Naive B cell (primary cell): ENCODE data around the gene TTLL5. TPM values are rescaled to one million over a fixed set of nuclear protein-coding genes. Genes with fewer than 3 reads are reported as not detected.

Experiments
- ATAC-seq, 2 donors: fragments of 150-1000 bp; cut with Tn5 transposase; 2 replicates each; pipeline ENCODE4 v1.10.0; 2021; ENCODE audit warnings: low read depth in 2 of 2, mild to moderate bottlenecking in 2 of 2, moderate library complexity in 2 of 2
- DNase-seq: peaks from one replicate; pipeline ENCODE4 v3.0.0; 2022
- H3K27ac Mint-ChIP-seq, 6 donors: one replicate each; pipeline ENCODE4 v1.8.0; 2020 to 2022; ENCODE audit warnings: mild to moderate bottlenecking in 6 of 6, mixed read lengths in 6 of 6, moderate library complexity in 5 of 6, inconsistent platforms in 2 of 6
- H3K27me3 Mint-ChIP-seq, 3 donors: one replicate each; pipeline ENCODE4 v1.8.0; 2021 to 2022; ENCODE audit warnings: mixed read lengths in 3 of 3, mild to moderate bottlenecking in 1 of 3
- H3K36me3 Mint-ChIP-seq, 2 donors: one replicate each; pipeline ENCODE4 v1.8.0; 2020 to 2022; ENCODE audit warnings: mixed read lengths in 2 of 2, inconsistent platforms in 1 of 2, mild to moderate bottlenecking in 1 of 2
- H3K4me1 Mint-ChIP-seq, 3 donors: one replicate each; pipeline ENCODE4 v1.8.0; 2020 to 2022; ENCODE audit warnings: mixed read lengths in 3 of 3, inconsistent platforms in 1 of 3, mild to moderate bottlenecking in 1 of 3, moderate library complexity in 1 of 3
- H3K4me3 Mint-ChIP-seq, 8 donors: one replicate each; pipeline ENCODE4 v1.8.0; 2020 to 2022; ENCODE audit warnings: mild to moderate bottlenecking in 8 of 8, mixed read lengths in 8 of 8, moderate library complexity in 8 of 8, inconsistent platforms in 2 of 8
- H3K9me3 Mint-ChIP-seq, 7 donors: one replicate each; pipeline ENCODE4 v1.8.0; 2020 to 2022; ENCODE audit warnings: mixed read lengths in 7 of 7, mild to moderate bottlenecking in 5 of 7, inconsistent platforms in 2 of 7, moderate library complexity in 1 of 7
- polyA plus RNA-seq, 6 donors: library from polyadenylated mRNA; unstranded; fragments of 300-500 nt; fragmentation: Illumina TruSeq; gene quantifications; one replicate each; pipeline ENCODE4 v1.2.3, GENCODE V29; 2021; ENCODE audit warnings: low read depth in 6 of 6

TTLL5 gene
- polyA plus RNA-seq, 6 donors from 2014 or later = 3.8 to 15.9 (median 9.1) TPM

DNA sequence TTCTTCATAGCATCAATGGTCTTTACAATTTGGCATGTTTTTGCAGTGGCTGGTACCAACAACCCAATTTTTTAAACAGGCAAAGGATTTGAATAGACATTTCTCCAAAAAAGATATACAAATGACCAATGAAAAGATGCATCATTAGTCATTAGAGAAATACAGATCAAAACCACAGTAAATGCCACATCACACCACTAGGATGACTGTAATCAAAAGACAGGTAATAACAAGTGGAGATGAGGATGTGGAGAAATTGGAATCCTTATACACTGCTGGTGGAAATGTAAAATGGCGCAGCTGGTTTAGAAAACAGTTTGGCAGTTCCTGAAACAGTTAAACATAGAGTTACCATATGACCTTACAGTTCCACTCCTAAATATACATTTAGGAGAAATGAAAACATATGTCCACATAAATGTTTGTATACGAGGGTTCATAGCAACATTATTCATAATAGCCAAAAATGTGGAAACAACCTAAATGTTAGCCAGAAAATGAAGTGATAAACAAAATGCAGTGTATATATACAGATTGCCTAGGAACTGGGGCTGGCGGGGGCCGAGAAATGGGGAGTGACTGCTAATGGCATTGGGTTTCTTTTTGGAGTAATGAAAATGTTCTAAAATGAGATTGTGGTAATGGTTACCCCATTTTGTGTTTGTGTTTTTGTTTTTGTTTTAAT lies 265.5 kb downstream of the TTLL5 start:
- Mint-ChIP-seq H3K9me3 (peaks cover 0 to 2% (median 0%) of the 10 kb centered on the region in 7 donors), H3K4me1 (peaks cover 0 to 7% (median 0%) of the 10 kb centered on the region in 3 donors), H3K36me3 (peaks cover 0 to 8% of the 10 kb centered on the region in 2 donors), H3K27ac (peak overlapping the region in 1 of 6 donors; percentile 63), H3K4me3 (no peak overlapping the region), H3K27me3 (no peaks in the 10 kb centered on the region)
- ATAC-seq (no peak), DNase-seq (no peak)

DNA sequence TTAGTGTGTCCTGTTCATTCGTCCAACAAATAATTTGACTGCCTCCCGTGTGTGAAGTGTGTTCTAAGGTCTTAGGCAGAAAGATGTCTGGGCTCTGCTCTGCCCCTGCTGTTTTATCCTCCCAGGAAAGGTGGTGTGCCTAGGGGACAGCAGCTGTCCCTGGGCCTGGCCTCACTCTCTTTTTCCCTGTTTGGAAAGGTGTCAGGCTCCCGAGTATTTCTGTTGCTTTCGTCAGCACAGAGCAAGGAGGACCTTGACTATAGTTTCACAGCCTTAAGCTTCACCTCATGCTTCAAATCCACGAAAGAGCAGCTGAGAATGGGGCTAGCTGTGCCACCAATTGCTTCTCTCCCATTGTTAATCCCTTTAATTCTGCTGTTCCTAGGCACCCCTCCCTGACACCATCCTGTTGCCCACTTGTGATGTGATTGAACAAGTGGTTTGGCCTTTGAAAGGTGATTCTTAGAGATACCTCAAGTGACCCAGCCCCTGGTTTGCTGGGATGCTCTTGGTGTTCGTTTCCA lies 266.6 kb downstream of the TTLL5 start:
- Mint-ChIP-seq H3K4me1 (no peaks in the 10 kb centered on the region), H3K36me3 (peaks cover 0 to 9% of the 10 kb centered on the region in 2 donors), H3K27ac (no peak overlapping the region), H3K27me3 (no peaks in the 10 kb centered on the region), H3K9me3 (no peaks in the 10 kb centered on the region), H3K4me3 (no peak overlapping the region)
- DNase-seq (no peak), ATAC-seq (no peak)

DNA sequence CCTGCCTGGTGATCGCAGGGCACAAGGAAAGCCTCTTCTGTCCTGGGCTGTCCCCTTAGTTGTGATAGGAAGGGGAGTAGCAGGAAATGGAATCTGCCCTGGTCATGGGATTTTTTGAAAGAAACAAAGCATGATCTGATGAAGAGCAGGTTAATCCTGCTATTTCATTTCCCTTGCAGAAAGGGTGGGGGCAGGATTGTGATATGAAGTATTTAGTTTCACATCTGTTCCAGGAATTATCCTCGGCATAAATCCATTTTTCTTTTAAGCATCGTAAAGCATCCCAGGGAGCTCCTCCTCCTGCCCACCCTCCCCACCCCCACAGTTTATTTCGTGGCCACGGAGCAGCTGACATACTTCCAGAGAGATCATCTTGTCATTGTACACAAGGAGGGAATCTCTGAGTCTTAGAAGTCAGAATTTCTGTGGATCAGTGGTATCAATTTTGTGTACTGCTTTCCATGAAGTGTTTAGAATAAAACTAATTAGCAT lies 267.7 kb downstream of the TTLL5 start:
- Mint-ChIP-seq H3K27me3 (no peaks in the 10 kb centered on the region), H3K9me3 (no peaks in the 10 kb centered on the region), H3K36me3 (peaks cover 0 to 9% of the 10 kb centered on the region in 2 donors), H3K4me3 (no peak overlapping the region), H3K27ac (peak overlapping the region in 1 of 6 donors; percentile 54), H3K4me1 (no peaks in the 10 kb centered on the region)
- ATAC-seq = no peak
- no peak for DNase-seq

DNA sequence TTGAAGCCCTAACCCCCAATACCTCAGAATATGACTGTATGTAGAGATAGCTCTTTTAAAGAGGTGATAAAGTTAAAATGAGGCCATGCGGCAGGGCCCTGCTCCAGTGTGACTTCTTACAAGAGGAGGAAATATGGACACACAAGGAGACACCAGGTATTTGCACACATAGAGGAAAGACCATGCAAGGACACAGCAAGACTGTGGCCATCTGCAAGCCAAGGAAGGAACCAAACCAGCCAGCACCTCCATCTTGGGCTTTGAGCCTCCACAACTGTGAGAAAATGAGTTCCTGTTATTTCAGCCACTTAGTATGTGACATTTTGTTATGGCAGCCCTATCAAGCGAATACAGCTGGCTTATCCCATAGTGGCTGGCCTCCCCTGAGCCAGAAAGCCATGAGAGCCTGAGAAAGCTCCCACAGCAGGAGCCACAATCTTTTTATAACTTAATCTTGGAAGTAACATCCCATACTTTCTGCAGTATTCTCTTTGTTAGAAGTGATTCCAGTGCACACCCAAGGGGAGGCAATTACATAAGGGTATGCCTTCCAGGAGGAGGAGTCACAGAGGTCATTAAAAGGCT lies 272.8 kb downstream of the TTLL5 start:
- Mint-ChIP-seq H3K4me3 (no peak overlapping the region), H3K9me3 (no peaks in the 10 kb centered on the region), H3K27ac (peak overlapping the region in 1 of 6 donors; percentile 81), H3K36me3 (peaks cover 0 to 9% of the 10 kb centered on the region in 2 donors), H3K27me3 (no peaks in the 10 kb centered on the region), H3K4me1 (peaks cover 15 to 21% (median 17%) of the 10 kb centered on the region in 3 donors)
- ATAC-seq (no peak), DNase-seq (no peak)

DNA sequence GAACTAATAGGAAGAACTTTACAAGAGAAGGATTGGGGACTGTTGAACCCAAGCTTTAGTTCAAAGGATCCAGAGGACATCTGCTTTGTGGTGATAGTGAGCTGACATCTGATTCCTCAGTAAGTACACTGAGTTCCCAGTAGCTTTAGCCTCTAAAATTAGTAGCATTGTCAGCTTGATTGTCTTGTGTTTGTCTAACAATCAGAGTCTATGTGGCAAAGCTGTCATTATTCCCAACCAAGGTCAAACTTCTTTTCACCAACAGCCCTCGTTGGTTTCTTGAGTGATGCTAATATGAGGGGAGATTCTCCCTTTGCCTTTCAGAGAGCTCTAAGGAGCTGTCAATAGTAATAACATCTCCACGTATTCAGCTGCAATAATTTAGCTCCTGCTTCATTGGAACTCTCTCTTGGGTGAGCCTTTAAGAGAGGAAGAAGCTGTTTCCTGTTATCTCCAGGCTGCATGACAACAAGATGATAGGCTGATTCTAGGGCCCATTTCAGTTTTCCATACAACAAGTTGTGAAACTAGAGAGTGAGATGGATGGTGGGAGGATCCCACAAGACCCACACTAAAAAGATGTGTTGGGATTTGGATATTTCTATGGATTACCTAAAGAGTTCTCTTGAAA lies 274.1 kb downstream of the TTLL5 start:
- no peaks in the 10 kb centered on the region for H3K27me3 Mint-ChIP-seq
- peaks cover 0 to 9% of the 10 kb centered on the region in 2 donors for H3K36me3 Mint-ChIP-seq
- H3K4me1 Mint-ChIP-seq = peaks cover 15 to 21% (median 17%) of the 10 kb centered on the region in 3 donors
- DNase-seq (no peak), ATAC-seq (no peak)
- H3K27ac Mint-ChIP-seq = peak overlapping the region in 5 of 6 donors; percentile 1 to 81 (median 51)
- no peaks in the 10 kb centered on the region for H3K9me3 Mint-ChIP-seq
- peak overlapping the region in 2 of 8 donors; percentile 7 to 26 for H3K4me3 Mint-ChIP-seq

DNA sequence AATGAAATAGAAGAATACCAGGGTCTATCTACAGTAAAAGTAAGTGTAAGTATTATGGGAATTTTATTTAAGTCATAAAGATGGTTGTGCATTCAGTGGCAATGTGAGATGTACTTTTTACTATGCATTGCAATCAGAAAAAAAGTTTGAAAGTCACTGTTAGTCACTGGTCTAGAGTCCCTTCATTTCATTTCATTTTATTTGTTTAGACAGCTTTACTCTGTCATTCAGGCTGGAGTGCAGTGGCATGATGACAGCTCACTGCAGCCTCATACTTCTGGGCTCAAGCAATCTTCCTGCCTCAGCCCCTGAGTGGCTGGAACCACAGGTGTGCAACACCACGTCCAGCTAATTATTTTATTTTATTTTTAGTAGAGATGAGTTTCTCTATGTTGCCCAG lies 278.2 kb downstream of the TTLL5 start:
- no peak for DNase-seq
- Mint-ChIP-seq H3K27me3 (no peaks in the 10 kb centered on the region), H3K9me3 (no peaks in the 10 kb centered on the region), H3K27ac (no peak overlapping the region), H3K36me3 (peaks cover 0 to 4% of the 10 kb centered on the region in 2 donors), H3K4me1 (peaks cover 15 to 19% (median 17%) of the 10 kb centered on the region in 3 donors), H3K4me3 (no peak overlapping the region)
- ATAC-seq = no peak

DNA sequence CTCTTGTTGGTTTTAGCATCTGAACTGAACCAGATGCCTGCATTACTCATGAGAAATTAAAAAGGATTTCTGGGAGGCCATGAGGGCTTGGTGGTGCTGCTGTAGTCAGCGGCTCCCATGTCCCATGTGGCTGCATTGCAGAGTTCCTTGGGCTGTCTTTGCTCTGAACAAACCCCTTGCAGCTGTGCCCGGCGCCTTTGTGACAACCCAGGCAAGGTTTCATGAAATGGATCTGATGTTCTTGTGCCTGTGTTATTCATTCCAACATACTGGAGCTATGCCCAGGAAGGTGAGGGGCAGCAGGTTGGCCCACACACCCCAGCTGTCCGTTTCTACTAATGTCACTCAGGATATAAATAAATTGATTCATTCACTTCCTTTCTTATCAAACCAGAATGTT lies 280.0 kb downstream of the TTLL5 start:
- H3K27me3 Mint-ChIP-seq = no peaks in the 10 kb centered on the region
- H3K36me3 Mint-ChIP-seq = peaks cover 0 to 5% of the 10 kb centered on the region in 2 donors
- no peak for DNase-seq
- peak overlapping the region in 1 of 8 donors; percentile 13 for H3K4me3 Mint-ChIP-seq
- no peaks in the 10 kb centered on the region for H3K9me3 Mint-ChIP-seq
- no peak for ATAC-seq
- H3K27ac Mint-ChIP-seq = no peak overlapping the region
- H3K4me1 Mint-ChIP-seq = peaks cover 0 to 4% (median 4%) of the 10 kb centered on the region in 3 donors

DNA sequence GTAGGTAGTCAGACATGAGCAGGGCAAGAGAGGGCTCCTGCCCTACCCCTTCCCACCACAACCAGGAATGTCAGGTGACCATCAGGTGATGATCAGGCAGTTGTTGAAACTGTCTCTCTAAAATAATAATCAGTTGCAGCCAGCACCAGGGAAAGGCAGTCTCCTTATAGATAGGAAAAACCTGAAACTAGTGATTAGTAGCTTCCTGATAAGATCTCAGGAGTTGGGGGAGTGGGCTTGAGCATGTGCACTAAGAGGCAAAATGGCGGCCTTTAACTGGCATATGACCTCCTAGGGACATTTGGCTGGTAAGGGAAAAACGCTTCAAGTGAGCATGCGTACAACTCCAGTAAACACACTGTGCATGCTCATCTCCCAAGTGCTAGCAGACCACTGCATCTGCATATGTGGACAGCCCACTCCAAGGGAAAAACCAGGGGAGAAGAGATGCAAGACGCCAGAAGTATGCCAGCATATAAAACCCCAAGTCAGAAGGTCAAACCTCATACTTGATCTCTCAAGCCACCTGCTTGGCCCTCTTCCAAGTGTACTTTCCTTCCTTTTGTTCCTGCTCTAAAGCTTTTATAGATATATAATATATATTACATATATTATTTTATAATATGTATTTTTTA lies 283.7 kb downstream of the TTLL5 start:
- Mint-ChIP-seq H3K27me3 (no peaks in the 10 kb centered on the region), H3K36me3 (peaks cover 0 to 5% of the 10 kb centered on the region in 2 donors), H3K4me3 (no peak overlapping the region), H3K27ac (peak overlapping the region in 1 of 6 donors; percentile 89), H3K4me1 (no peaks in the 10 kb centered on the region), H3K9me3 (no peaks in the 10 kb centered on the region)
- no peak for DNase-seq
- no peak for ATAC-seq

DNA sequence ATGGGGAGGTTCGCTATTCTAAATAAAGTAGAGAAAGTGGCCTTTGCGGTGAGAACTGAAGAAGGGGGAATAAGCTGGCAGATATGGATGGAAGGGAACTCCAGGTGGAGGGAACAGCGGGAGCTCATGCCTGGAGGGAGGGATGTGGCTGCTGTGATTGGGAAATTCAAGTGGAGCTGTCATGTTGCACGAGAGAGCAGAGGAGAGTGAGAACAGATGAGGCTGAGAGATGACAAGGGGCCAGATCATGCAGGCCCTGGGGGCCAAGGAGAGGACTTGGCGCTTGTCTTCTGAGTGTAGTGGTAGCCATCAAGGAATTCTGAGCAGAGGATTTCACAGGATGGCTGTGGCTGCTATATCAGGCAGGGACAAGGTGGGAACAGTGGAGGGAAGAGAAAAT lies 285.7 kb downstream of the TTLL5 start:
- Mint-ChIP-seq H3K4me1 (no peaks in the 10 kb centered on the region), H3K27ac (peak overlapping the region in 2 of 6 donors; percentile 24 to 55), H3K36me3 (peaks cover 0 to 5% of the 10 kb centered on the region in 2 donors), H3K4me3 (no peak overlapping the region), H3K27me3 (no peaks in the 10 kb centered on the region), H3K9me3 (peaks cover 0 to under 1% (median 0%) of the 10 kb centered on the region in 7 donors)
- DNase-seq = no peak
- ATAC-seq = no peak

DNA sequence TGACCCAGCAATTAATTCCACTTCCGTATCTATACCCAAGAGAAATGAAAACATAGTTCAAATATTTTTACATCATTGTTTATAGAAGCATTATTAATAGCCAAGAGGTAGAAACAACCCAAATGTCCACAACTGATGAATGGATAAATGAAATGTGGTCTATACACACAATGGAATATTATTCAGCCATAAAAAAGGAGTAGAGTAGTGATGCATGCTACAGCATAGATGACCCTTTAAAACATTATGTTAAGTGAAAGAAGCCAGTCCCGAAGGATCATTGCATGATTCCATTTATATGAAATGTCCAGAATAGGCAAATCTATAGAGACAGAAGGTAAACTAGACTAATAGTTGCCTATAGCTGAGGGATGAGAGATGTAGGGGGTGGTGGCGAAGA lies 291.4 kb downstream of the TTLL5 start:
- ATAC-seq (no peak), DNase-seq (no peak)
- Mint-ChIP-seq H3K27me3 (no peaks in the 10 kb centered on the region), H3K9me3 (peaks cover 0 to 7% (median 2%) of the 10 kb centered on the region in 7 donors), H3K36me3 (peaks cover 0 to 5% of the 10 kb centered on the region in 2 donors), H3K4me3 (no peak overlapping the region), H3K27ac (no peak overlapping the region), H3K4me1 (peaks cover 0 to 10% (median 4%) of the 10 kb centered on the region in 3 donors)

DNA sequence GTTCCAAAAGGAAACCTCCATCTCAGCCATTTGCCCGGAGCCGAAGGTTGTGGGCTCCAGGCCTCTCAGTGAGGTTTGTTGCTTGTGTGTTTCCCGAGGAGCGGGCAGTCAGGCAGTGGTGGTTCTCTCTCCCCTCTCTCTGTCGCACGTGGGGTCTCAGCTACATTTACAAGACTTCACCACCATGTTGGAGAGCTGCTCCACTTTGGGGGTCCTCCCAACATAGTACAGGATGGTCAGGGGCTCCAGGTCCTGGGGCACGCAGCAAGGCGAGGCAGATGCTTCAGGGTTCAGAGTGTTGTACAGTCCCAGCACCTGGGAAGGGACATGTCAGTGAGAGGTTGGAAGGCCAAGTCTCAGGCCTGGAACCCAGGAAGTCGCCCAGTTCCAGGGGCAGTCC lies 298.0 kb downstream of the TTLL5 start:
- H3K9me3 Mint-ChIP-seq = no peaks in the 10 kb centered on the region
- peaks cover 45 to 74% (median 54%) of the 10 kb centered on the region in 3 donors for H3K4me1 Mint-ChIP-seq
- H3K27me3 Mint-ChIP-seq = no peaks in the 10 kb centered on the region
- H3K36me3 Mint-ChIP-seq = peaks cover 7 to 9% of the 10 kb centered on the region in 2 donors
- H3K4me3 Mint-ChIP-seq = peak overlapping the region in 5 of 8 donors; percentile 10 to 82 (median 69)
- peak overlapping the region; percentile 44 to 98 (median 90) for H3K27ac Mint-ChIP-seq
- DNase-seq (no peak), ATAC-seq (no peak)

DNA sequence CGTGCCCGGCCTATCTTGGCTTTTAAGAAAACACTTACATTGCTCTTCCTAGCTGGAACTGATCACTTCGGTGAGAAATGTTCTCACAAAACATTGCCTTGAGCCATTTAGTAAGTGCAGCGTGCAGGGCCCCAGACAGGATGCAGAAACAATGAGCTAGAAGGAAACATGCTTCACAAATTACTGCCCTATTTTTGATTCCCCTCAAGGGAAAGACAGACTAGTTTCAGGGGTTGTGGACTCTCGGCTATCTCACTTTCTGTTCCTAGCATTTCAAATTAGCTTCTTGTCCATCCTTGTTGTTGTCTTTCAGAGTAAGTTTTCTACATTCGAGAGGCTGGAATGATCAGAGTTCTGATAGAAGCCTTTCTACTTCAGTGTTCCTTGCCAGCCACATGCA lies 299.2 kb downstream of the TTLL5 start:
- peaks cover 7 to 9% of the 10 kb centered on the region in 2 donors for H3K36me3 Mint-ChIP-seq
- DNase-seq = peak; percentile 46
- peak overlapping the region; percentile 95 to 97 (median 96) for H3K27ac Mint-ChIP-seq
- peak; percentile 92 to 96 for ATAC-seq
- H3K9me3 Mint-ChIP-seq = no peaks in the 10 kb centered on the region
- H3K27me3 Mint-ChIP-seq = no peaks in the 10 kb centered on the region
- H3K4me1 Mint-ChIP-seq = peaks cover 44 to 74% (median 55%) of the 10 kb centered on the region in 3 donors
- peak overlapping the region; percentile 49 to 90 (median 83) for H3K4me3 Mint-ChIP-seq

DNA sequence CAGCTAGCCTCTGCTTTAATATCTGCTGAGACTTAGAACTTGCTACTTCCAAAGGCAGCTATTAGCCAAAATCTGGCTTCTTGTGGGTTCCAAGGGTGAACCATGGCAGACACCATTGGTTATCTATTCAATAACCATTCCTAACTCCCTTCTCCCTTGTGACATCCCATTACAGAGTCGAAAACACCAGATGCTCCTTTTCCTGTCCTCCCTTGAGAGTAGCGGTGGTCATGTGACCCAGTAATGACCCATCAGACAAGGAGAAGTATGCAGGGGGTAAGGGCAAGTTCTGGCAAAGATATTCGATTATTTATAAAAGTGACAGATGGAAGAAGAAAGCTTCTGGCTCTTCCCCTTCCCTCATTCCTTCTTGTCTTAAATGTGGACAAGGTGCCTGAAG lies 300.6 kb downstream of the TTLL5 start:
- Mint-ChIP-seq H3K4me1 (peaks cover 52 to 83% (median 65%) of the 10 kb centered on the region in 3 donors), H3K27me3 (no peaks in the 10 kb centered on the region), H3K27ac (peak overlapping the region in 5 of 6 donors; percentile 13 to 96 (median 95)), H3K4me3 (peak overlapping the region in 4 of 8 donors; percentile 18 to 84 (median 36)), H3K9me3 (no peaks in the 10 kb centered on the region), H3K36me3 (peaks cover 12 to 17% of the 10 kb centered on the region in 2 donors)
- ATAC-seq = no peak
- no peak for DNase-seq
